ENCODE results near the gene KCNMA1. TPM values are rescaled to one million over a fixed set of nuclear protein-coding genes. Genes with fewer than 3 reads are reported as not detected.

Gene KCNMA1
- total and polyA plus RNA-seq, 9 of the 15 experiments (the other 6 are each of a cell fraction or from before 2014, with no cell fraction given): 0.01 to 0.95 (median 0.15) TPM; not detected in 4

DNA sequence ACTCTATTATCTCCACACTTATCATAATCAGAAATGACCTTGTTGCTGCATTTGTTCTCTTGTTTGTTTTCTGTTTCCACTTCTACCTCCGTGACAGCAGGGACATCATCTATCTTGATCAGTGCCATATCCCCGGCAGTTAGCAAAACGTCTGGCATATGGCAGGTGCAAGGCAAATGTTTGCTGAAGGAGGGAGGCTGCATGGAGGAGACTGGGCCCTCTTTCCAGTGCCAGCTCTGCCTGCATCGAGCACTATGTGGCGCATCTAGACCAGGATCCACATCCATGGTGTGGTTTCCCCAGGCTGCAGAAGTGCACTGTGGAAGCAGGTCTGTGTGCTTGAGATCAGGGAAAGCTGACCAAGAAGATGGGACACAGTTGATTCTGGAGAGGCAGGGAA, 181.2 kb downstream of the KCNMA1 start:
- Histone ChIP-seq H3K9me3 (replicated peaks; ENCODE audit: control insufficient read depth, insufficient read depth, low read depth, low read length) (no peaks in the 10 kb centered on the region), H3K27ac (ENCODE audit: extremely low read depth, low read depth, low read length) (no peak overlapping the region), H3K4me1 (replicated peaks in 1 of 2; ENCODE audit: control insufficient read depth in 2 of 2, insufficient read depth in 2 of 2, low read length in 2 of 2) (no peaks in the 10 kb centered on the region), H3K9me1 (ENCODE audit: control insufficient read depth, insufficient read depth, low read length) (no peaks in the 10 kb centered on the region), H3K4me3 (no peak overlapping the region), H4K20me1 (replicated peaks; ENCODE audit: control insufficient read depth, insufficient read depth, low read length) (0 out of 2 replicates have a peak, but pooled peaks cover 2% of the 10 kb centered on the region), H2AFZ (ENCODE audit: low read depth, low read length) (no peak overlapping the region), H3K9ac (ENCODE audit: insufficient read depth in 1 of 2, low read depth in 2 of 2, low read length in 2 of 2) (no peak overlapping the region), H3K27me3 (ENCODE audit: control insufficient read depth in 2 of 2, insufficient read depth in 2 of 2, low read length in 2 of 2) (peaks cover 0 to 2% of the 10 kb centered on the region in 2 experiments; a peak in 1 of 5 replicates), H3K36me3 (ENCODE audit: control insufficient read depth, insufficient read depth, low read length) (no peaks in the 10 kb centered on the region), H3K4me2 (ENCODE audit: insufficient read depth, low read length) (no peak overlapping the region), H3K79me2 (ENCODE audit: control insufficient read depth, insufficient read depth, low read length) (no peaks in the 10 kb centered on the region)
- no TSS peak for BruUV-seq (replicated peaks)
- CTCF ChIA-PET (ENCODE audit: low intra/inter-chr PET ratio): no interaction called here
- WGBS (ENCODE audit: insufficient coverage, low coverage, missing lambda C conversion rate): 0% methylated on average over 5 of the region's 5 CpGs
- intact Hi-C loops (cut with micrococcal nuclease): no loop called here
- FAIRE-seq (no peak), ATAC-seq (no peak), DNase-seq (ENCODE audit: extremely low read depth in 1 of 4, low spot score in 3 of 4) (no peak)
- POLR2A ChIA-PET: no interaction called here
- in situ Hi-C loops (cut with MboI): no loop called here
- TF ChIP-seq SP2 (IDR thresholded peaks at IDR 0.05; ENCODE audit: extremely low read depth, low read depth, low read length, poor library complexity, severe bottlenecking) (no peak), RAD21 (CRISPR knock-in tag; conservative IDR thresholded peaks at IDR 0.05 in 1 of 2, IDR thresholded peaks at IDR 0.05 in 1 of 2) (peak; percentile 20 to 33; a peak in 3 of 4 replicates), ZFPM2 (CRISPR knock-in tag; IDR thresholded peaks at IDR 0.05) (no peak)
- TF ChIP-seq, protein P1, sequence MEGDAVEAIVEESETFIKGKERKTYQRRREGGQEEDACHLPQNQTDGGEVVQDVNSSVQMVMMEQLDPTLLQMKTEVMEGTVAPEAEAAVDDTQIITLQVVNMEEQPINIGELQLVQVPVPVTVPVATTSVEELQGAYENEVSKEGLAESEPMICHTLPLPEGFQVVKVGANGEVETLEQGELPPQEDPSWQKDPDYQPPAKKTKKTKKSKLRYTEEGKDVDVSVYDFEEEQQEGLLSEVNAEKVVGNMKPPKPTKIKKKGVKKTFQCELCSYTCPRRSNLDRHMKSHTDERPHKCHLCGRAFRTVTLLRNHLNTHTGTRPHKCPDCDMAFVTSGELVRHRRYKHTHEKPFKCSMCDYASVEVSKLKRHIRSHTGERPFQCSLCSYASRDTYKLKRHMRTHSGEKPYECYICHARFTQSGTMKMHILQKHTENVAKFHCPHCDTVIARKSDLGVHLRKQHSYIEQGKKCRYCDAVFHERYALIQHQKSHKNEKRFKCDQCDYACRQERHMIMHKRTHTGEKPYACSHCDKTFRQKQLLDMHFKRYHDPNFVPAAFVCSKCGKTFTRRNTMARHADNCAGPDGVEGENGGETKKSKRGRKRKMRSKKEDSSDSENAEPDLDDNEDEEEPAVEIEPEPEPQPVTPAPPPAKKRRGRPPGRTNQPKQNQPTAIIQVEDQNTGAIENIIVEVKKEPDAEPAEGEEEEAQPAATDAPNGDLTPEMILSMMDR (IDR thresholded peaks at IDR 0.05 in 2 of 3, conservative IDR thresholded peaks at IDR 0.05 in 1 of 3; ENCODE audit: insufficient read depth in 2 of 3, low read depth in 1 of 3, low read length in 3 of 3): peak in 2 of 3 experiments; percentile 10 to 37; a peak in 2 of 6 replicates
